Stimulated activated CD4-positive, alpha-beta T cell treated with anti-CD3 and anti-CD28 coated beads, Interleukin-12 subunit alpha, Interleukin-12 subunit beta, amount 100 ng/mL, for 24 hours (primary cell): Measurements from ENCODE around the gene SDCCAG8.
"Not testable (repeated sequence)": the region's sequence is repeated elsewhere in the genome, so short reads cannot be mapped to it uniquely, and the experiment has no call there.

Experiments
- DNase-seq, 2 experiments: peaks; one replicate each; pipeline ENCODE4 v3.0.0-alpha.2; 2020; ENCODE audit warnings: low read depth in 2 of 2

SDCCAG8 gene

GRCh38 chr1:243332440-243332839, 76.6 kb downstream of the SDCCAG8 start:
- DNase-seq = no peak

GRCh38 chr1:243335292-243335691, 79.5 kb downstream of the SDCCAG8 start:
- DNase-seq = no peak

- DNase-seq = no peak
Measured at GRCh38 chr1:243336163-243336562, 80.3 kb downstream of the SDCCAG8 start.

- DNase-seq = not testable (repeated sequence)
Measured at GRCh38 chr1:243338848-243339247, 83.0 kb downstream of the SDCCAG8 start.

GRCh38 chr1:243341074-243341473, 85.2 kb downstream of the SDCCAG8 start:
- no peak for DNase-seq

- DNase-seq = no peak
Measured at GRCh38 chr1:243343970-243344937, 88.4 kb downstream of the SDCCAG8 start.

GRCh38 chr1:243345205-243345604, 89.4 kb downstream of the SDCCAG8 start:
- DNase-seq = no peak

- DNase-seq = no peak
Measured at GRCh38 chr1:243346016-243346415, 90.2 kb downstream of the SDCCAG8 start.

- DNase-seq = no peak
Measured at GRCh38 chr1:243346468-243346867, 90.6 kb downstream of the SDCCAG8 start.

GRCh38 chr1:243348331-243348730, 92.5 kb downstream of the SDCCAG8 start:
- DNase-seq = no peak

- DNase-seq = no peak
Measured at GRCh38 chr1:243349128-243349527, 93.3 kb downstream of the SDCCAG8 start.

GRCh38 chr1:243351337-243351736, 95.5 kb downstream of the SDCCAG8 start:
- DNase-seq = no peak

GRCh38 chr1:243354511-243355153, 98.8 kb downstream of the SDCCAG8 start:
- DNase-seq = no peak

- DNase-seq = no peak
Measured at GRCh38 chr1:243363832-243364231, 108.0 kb downstream of the SDCCAG8 start.

GRCh38 chr1:243364330-243364729, 108.5 kb downstream of the SDCCAG8 start:
- DNase-seq = no peak

- DNase-seq = no peak
Measured at GRCh38 chr1:243364866-243365265, 109.0 kb downstream of the SDCCAG8 start.

- no peak for DNase-seq
Measured at GRCh38 chr1:243367314-243367713, 111.5 kb downstream of the SDCCAG8 start.

GRCh38 chr1:243374412-243374811, 118.6 kb downstream of the SDCCAG8 start:
- no peak for DNase-seq

- no peak for DNase-seq
Measured at GRCh38 chr1:243375596-243375995, 119.8 kb downstream of the SDCCAG8 start.

- DNase-seq = no peak
Measured at GRCh38 chr1:243378669-243379068, 122.8 kb downstream of the SDCCAG8 start.

GRCh38 chr1:243379208-243379607, 123.4 kb downstream of the SDCCAG8 start:
- DNase-seq = no peak

- no peak for DNase-seq
Measured at GRCh38 chr1:243379706-243380105, 123.9 kb downstream of the SDCCAG8 start.

- no peak for DNase-seq
Measured at GRCh38 chr1:243388276-243388675, 132.4 kb downstream of the SDCCAG8 start.
